ENCODE data around the gene TRIM52. TPM values are rescaled to one million over a fixed set of nuclear protein-coding genes. Genes with fewer than 3 reads are reported as not detected.

Gene TRIM52
- total and polyA plus RNA-seq, 9 of the 15 experiments (the other 6 are each of a cell fraction or from before 2014, with no cell fraction given), result 3.3 to 21.9 (median 13.5) TPM

- TF ChIP-seq CREB5 (CRISPR knock-in tag; IDR thresholded peaks at IDR 0.05) (no peak), FOXA3 (CRISPR knock-in tag; conservative IDR thresholded peaks at IDR 0.05 in 1 of 2, IDR thresholded peaks at IDR 0.05 in 1 of 2) (peak in 1 of 2 experiments; percentile 80; a peak in 1 of 4 replicates), JUN (IDR thresholded peaks at IDR 0.05; ENCODE audit: borderline replicate concordance, low read depth, low read length) (no peak), JUN (CRISPR knock-in tag; IDR thresholded peaks at IDR 0.05; ENCODE audit: borderline replicate concordance) (no peak), GTF2A2 (tag; IDR thresholded peaks at IDR 0.05) (no peak), NELFE (IDR thresholded peaks at IDR 0.05; ENCODE audit: insufficient read depth, insufficient read length) (no peak), RBM39 (optimal IDR thresholded peaks at IDR 0.05; ENCODE audit: low read depth, low read length) (no peak), SUPT5H (IDR thresholded peaks at IDR 0.05) (no peak), HMGN3 (IDR thresholded peaks at IDR 0.05; ENCODE audit: borderline replicate concordance, extremely low read depth, insufficient read length, low read depth, low read length) (no peak), TAL1 (IDR thresholded peaks at IDR 0.05) (no peak), SMAD2 (IDR thresholded peaks at IDR 0.05; ENCODE audit: low read depth, low read length) (no peak), FOXP4 (CRISPR knock-in tag; IDR thresholded peaks at IDR 0.05; ENCODE audit: borderline replicate concordance) (no peak), BRCA1 (IDR thresholded peaks at IDR 0.05) (no peak), BRCA1 (CRISPR knock-in tag; IDR thresholded peaks at IDR 0.05) (no peak), TBP (optimal IDR thresholded peaks at IDR 0.05; ENCODE audit: low read depth, low read length) (no peak), NR0B1 (IDR thresholded peaks at IDR 0.05; ENCODE audit: partially characterized antibody) (no peak), SRSF9 (IDR thresholded peaks at IDR 0.05; ENCODE audit: borderline replicate concordance, low read depth, low read length) (no peak), PRPF4 (IDR thresholded peaks at IDR 0.05; ENCODE audit: insufficient read depth, low read depth, low read length, poor library complexity, severe bottlenecking) (no peak), ATF6 (CRISPR knock-in tag; IDR thresholded peaks at IDR 0.05) (no peak), PHB (CRISPR knock-in tag; IDR thresholded peaks at IDR 0.05) (no peak), TCFL5 (CRISPR knock-in tag; conservative IDR thresholded peaks at IDR 0.05) (no peak), PHB2 (IDR thresholded peaks at IDR 0.05; ENCODE audit: low read depth) (no peak)
These were observed 15.3 kb downstream of the TRIM52 start (continued) for GRCh38 chr5:181245427-181246275.
